ENCODE results near the gene CACNG1.

DNA sequence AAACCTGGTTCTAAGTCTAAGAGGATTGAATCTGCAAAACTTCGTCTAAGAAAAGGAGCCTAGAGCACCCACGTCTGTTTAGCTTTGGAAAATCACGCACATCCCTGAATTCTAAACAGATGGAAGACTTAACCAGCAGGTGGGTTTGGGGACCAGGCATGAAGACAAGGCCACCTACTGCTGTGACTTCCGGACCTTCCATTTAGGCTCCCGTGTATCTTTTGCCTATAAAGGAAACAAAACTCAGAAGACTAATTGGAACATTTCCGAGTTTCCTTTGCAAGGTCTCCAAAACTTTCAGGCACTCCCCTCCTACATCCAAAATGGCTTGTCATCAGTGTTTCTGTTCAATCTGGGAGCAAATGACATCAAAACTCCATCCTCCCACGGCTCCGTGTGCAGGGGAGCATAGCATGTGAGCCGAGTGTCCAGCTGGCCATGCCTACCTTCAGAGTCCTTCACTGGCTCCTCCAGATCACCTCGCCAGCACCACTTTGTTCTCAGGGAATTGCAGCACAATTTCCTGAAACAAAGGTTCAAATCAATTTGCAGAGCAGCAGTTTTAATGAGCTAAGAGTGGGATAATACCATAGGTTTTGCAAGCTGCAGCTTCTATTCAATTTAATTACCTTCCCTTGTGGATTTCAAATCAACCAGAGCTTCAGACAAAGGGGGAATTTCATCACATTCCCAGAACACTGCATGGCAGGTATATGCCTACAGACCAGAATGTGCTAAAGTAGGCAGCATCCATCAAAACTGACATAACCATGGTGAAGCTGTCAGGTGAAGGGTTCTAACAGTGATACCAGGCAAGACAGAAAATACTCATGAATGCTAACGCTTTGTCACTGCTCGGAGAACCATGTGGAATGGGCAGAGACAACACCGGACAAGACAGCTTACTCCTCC, 23.5 kb downstream of the CACNG1 start:
- TF ChIP-seq, protein P1, sequence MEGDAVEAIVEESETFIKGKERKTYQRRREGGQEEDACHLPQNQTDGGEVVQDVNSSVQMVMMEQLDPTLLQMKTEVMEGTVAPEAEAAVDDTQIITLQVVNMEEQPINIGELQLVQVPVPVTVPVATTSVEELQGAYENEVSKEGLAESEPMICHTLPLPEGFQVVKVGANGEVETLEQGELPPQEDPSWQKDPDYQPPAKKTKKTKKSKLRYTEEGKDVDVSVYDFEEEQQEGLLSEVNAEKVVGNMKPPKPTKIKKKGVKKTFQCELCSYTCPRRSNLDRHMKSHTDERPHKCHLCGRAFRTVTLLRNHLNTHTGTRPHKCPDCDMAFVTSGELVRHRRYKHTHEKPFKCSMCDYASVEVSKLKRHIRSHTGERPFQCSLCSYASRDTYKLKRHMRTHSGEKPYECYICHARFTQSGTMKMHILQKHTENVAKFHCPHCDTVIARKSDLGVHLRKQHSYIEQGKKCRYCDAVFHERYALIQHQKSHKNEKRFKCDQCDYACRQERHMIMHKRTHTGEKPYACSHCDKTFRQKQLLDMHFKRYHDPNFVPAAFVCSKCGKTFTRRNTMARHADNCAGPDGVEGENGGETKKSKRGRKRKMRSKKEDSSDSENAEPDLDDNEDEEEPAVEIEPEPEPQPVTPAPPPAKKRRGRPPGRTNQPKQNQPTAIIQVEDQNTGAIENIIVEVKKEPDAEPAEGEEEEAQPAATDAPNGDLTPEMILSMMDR (IDR thresholded peaks at IDR 0.05), result no peak
- no peak for TF ChIP-seq POLR2A (IDR thresholded peaks at IDR 0.05)
